Ureter (tissue), 1 donor: ENCODE results near the gene SLC26A1. TPM values are rescaled to one million over a fixed set of nuclear protein-coding genes. Genes with fewer than 3 reads are reported as not detected.

Experiments
- DNase-seq: peaks from one replicate; pipeline ENCODE4 v3.0.0-alpha.2; 2020; ENCODE audit warnings: low spot score
- total RNA-seq: library from RNA; stranded (reverse); gene quantifications from one replicate; pipeline ENCODE4 v1.2.4, GENCODE V29; 2023
- donor health status: DM: yes; HTN: yes; CAD: no.

The SLC26A1 gene, protein sequence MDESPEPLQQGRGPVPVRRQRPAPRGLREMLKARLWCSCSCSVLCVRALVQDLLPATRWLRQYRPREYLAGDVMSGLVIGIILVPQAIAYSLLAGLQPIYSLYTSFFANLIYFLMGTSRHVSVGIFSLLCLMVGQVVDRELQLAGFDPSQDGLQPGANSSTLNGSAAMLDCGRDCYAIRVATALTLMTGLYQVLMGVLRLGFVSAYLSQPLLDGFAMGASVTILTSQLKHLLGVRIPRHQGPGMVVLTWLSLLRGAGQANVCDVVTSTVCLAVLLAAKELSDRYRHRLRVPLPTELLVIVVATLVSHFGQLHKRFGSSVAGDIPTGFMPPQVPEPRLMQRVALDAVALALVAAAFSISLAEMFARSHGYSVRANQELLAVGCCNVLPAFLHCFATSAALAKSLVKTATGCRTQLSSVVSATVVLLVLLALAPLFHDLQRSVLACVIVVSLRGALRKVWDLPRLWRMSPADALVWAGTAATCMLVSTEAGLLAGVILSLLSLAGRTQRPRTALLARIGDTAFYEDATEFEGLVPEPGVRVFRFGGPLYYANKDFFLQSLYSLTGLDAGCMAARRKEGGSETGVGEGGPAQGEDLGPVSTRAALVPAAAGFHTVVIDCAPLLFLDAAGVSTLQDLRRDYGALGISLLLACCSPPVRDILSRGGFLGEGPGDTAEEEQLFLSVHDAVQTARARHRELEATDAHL
- total RNA-seq, result 0.18 TPM

- DNase-seq, result no peak
Measured at GRCh38 chr4:993111-994029, at the start of gene SLC26A1. Gene SLC26A1 (minus strand): TSS chr4:993404. CDS start chr4:991703, 1,701 bp downstream.

DNA sequence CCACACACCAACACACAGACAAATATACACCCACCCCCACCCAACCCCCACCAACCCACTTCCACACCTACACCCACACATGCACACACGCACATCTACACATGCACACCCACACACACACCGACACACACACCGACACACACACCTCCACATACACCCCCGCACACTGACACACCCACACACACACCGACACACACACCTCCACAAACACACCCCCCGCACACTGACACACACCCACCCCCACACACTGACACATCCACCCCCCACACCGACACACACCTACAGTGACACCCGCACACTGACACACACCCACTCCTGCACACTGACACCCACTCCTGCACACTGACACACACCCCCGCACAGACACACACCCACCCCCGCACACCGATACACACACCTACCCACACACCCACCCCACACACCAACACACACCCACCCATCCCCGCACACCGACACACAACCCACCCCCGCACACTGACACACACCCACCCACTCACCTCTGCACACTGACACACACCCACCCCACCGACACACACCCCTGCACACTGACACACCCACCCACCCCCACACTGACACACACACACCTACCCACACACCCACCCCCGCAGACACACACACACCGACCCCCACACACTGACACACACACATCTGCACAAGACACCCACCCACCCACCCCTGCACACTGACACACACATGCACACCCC lies 49.3 kb upstream of the SLC26A1 start:
- DNase-seq, result no peak

DNA sequence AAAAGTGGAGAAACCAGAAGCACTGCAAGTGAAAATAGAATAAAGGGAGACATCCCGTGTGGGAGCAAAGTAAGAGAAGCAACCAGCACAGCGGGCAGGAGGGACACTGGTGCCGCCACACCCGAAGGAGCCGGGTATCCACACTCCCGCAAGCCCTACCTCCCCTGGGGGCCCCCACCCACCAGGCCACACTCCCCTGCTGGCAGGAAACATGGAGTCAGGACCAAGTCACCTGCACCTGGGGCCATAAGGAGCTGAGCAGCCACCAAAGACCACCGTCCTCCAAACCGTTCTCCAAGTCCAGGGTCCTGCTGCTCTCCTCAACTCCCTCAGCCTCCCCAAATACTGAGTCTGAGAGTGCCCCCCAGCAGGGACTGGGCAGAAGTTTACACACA lies 48.7 kb upstream of the SLC26A1 start:
- DNase-seq, result no peak

- DNase-seq, result no peak
Measured at GRCh38 chr4:1041147-1041935, 48.1 kb upstream of the SLC26A1 start.

DNA sequence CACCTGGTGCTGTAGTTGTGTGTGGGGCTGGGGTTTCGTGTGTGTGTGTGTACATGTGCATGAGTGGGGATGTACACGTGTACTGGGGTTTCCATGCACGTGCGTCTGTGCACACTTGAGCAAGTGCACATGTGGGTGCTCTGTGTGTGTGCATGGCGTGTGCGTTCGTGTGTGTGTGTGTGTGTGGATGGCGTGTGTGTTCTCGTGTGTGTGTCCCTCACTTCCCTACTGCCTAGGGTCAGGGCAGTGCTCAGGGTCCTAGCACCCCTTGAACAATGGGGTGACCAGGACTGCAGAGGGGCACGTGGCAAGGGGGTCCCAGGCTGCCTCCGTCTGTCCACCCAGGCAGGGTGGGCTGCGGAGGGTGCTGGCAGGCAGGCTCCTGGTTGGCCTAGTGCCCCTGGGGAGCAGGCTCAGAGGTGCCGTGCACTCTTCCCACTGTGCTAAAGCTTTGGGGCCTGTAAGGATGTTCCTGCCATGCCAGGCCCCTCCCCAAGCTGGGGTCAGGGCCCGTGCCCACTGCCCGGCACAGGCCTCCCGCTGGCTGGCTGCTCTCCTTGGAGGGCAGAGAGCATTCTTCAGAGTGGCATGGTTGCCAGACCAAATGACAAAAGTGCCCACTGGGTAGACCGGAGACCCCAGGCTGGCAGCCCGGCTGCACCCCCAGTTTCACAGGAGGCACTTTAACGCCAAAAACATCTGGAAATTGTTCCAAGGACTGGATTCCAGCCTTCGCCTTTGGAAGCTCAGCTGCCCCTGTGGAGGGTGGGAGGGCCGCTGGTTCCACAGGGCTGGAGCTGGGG lies 47.3 kb upstream of the SLC26A1 start:
- no peak for DNase-seq

DNA sequence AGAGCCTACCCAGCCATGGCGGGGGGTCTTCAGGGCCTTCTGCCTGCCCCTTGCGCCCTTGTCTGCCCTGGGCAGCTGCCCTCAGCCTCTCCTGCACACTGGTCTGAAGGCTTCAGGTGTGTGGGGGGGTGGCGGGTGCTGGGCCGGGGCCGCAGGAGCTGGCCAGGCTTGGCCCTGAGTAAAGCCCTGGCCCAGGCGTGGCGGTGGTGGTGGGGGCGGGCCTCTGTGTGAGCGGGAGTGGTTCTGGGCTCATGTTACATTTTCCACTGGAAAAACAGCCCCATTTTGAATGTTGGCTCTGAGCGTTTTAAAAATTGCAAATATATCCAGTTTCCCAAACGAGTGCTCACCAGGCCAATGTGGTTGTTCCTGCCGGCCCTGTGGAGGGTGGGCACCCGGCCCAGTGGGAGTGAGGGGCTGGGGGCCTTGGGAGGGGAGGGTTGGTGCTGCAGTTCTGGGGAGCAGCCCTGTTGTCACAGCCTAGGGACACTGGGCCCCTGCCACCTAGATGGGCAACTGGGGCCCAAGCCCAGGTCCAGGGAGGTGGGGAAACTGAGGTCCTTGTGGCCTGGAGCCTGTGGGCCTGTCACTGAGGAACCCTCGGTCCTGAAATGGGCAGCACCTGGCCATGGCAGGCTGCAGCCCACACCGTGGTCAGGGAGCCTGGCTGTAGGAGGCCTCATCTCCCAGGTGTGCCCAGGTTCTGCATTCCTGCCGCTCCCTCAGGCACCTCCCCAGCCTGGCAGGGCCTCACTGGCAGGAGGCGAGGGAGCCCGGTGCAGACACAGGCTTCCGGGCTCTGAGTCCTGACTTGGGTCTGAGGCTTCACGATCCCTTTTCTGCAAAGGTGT lies 46.5 kb upstream of the SLC26A1 start:
- DNase-seq, result no peak

- DNase-seq, result no peak
Measured at GRCh38 chr4:1038948-1039492, 45.8 kb upstream of the SLC26A1 start.

DNA sequence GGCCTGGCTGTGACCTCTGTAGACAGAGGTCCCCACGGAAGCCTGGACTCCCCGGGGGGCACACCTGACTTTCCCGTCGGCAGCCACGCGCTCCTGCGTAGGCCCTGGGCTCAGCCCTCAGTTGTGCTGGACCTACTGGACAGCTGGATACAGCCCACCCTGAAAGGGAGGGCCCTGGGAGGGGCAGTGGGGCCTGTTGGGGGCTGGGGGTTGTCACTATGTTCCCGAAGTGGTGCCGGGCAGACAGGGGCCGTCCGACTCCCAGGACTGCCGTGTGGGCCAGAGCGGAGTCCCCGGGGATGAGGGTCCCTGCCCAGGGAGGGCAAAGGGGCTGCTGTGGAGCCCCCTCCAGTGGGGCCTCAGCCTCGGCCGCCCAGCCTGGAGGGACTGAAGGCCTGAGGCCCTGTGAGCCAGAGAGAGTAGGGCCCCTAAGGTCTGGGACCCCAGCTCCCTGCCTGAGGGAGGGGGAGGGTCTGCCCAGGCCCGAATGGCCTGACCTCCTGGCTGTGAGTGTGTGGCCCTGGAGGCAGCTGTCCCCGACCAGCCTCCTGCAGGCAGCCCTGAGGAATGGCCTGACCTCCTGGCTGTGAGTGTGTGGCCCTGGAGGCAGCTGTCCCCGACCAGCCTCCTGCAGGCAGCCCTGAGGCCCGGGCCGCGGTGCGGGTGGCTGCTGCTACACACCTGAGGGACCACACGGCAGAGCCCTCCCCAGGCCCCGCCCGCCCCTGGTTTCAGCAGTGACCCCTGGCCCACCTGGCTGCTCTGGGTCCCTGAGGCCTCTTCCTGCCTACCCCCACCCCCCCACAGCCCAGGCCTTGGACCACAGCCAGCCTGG lies 44.0 kb upstream of the SLC26A1 start:
- DNase-seq, result no peak

GRCh38 chr4:1036095-1036494 lies 42.9 kb upstream of the SLC26A1 start:
- DNase-seq, result no peak

- DNase-seq, result no peak
Measured at GRCh38 chr4:1035510-1035909, 42.3 kb upstream of the SLC26A1 start.

DNA sequence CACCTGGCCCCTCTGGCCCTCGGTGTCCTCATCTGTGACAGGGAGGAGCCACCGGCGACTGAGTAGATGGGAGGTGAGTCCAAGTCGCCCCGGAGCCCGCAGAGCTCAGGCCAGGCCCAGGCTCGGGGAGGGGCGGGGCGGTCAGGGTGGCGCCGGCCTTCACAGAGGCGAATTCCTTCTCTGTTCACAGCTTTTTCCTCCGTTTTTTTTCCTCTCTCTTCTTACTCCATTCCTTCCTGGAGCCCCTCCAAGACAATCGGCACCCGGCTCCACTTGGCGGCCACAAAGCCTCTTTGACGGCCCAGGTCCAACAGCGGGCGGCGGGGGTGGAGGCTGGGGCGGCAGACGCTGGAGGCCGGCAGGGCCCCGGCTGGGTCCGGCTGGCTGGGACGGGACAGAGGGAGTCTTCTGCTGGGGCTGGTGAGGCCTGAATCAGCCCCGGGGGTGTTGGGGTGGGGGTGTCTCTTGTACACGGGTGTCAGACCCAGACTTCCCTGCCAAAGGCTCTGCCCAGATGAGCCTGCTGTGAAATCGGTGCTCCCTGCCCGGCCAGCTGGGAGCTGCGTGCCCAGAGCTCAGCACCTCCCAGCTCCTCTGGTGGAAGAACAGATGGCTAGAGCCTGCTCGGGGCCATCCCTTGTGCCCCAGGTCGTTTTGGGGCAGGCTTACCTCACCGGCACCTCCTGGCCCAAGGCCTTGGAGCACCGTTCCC lies 40.8 kb upstream of the SLC26A1 start:
- DNase-seq, result no peak

GRCh38 chr4:1032861-1033260 lies 39.7 kb upstream of the SLC26A1 start:
- no peak for DNase-seq

DNA sequence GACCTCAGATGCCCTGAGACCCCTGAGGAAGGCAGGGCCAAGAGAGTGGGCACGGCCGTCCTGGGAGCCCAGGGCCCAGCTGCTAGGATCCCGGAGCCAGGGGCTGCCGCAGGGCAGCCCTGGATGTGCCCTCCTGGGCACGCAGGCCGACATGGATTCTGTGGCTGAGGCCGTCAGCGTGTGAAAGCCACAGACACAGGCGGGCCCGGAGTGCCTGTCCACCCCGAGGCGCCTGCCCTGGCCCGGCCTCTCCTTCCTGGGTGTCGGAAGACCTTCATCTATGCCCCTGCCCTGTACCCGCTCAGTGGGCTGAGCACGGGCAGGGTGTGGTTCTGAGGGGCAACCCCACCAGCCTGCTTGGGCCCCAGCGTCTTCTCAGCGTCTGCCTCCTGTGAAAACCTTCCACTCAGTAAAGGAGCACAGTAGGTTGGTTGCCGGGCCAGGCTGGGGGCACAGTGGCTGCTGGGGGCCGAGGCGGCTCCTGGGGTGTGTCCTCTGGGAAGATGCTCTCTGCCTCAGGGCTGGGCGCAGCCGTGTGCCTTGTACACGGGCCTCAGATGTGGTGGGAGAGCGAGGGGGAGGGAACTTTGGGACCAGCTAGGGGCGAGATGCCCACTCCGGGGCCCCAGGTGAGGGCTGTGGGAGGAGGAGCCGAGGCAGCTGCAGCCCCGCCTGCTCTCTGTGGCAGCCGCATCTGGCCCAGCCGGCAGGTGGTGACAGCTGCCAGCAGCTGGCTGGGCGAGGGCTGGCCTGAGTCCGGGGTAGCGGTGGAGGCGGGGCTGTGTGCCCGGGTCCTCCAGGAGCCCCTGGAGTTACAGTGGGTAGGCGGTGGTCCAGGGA lies 39.0 kb upstream of the SLC26A1 start:
- no peak for DNase-seq

- DNase-seq, result no peak
Measured at GRCh38 chr4:1031346-1031745, 38.1 kb upstream of the SLC26A1 start.

DNA sequence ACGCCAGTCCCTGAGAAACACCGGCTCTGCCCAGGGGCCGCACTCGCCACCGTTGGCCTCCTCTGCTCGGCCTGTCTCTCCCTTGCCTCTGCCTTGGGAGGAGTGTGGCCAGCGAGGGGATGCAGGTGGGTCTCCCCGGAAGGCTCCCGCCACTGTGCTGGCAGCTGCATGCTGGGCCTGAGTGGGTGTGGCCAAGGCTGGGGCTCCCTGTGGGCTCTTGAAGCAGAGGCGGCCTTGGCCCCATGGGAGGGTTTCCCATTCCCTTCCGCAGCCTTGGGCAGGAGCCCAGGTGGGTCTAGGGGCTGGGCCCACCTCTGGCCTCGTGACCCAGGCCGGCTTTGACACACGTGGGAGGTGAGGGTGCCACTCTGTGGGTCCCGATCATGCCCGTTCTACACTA lies 37.4 kb upstream of the SLC26A1 start:
- DNase-seq, result no peak

DNA sequence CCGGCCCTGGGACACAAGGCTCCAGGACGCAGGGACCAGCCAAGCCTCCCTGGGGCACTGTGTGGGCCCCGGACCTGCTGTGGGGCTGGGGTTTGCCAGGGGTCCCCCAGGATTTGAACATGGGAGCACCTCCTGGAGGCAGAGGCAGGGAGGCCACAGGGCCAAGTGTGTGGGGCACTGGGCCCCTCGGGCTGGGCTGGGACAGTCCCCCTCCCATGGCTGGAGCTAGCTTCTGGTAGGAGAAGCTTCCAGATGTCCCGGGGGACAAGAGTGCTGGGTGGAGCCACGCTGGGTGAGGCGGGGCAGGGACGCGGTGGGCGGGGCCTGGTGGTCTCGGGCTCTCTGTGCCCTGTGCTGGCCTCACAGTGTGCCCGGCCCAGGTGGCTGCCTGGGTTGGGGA lies 36.8 kb upstream of the SLC26A1 start:
- DNase-seq, result no peak
